ENCODE measurements around the gene NOTCH2NLA.
"Not testable (repeated sequence)": the region's sequence is repeated elsewhere in the genome, so short reads cannot be mapped to it uniquely, and the experiment has no call there.

DNA sequence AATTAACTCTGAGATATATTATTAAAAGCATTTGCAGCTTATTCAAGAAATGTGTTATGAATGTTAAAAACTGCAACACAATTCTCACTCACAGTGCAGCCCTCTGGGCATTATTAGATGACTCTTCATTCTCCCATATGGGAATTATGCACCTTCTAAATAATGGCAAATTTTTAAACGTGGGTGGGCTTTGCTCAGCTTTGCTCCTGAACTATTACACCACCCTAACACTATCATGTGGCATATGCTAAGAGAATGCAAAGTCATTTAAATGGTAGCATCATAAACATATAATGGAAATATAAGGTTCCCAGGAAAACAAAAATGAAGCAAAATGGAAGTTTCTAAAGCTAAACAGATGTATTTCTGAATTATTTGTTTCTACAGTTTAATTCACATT is 61.5 kb downstream of the NOTCH2NLA start:
- not testable (repeated sequence) for TF ChIP-seq CTCF (CRISPR knock-in tag; IDR thresholded peaks at IDR 0.05); ELF4 (CRISPR knock-in tag; IDR thresholded peaks at IDR 0.05; ENCODE audit: borderline replicate concordance); MAFK (conservative IDR thresholded peaks at IDR 0.05 in 1 of 2, IDR thresholded peaks at IDR 0.05 in 1 of 2; ENCODE audit: low read length in 2 of 2); EHMT2 (IDR thresholded peaks at IDR 0.05; ENCODE audit: borderline replicate concordance, low read depth, low read length)
- TF ChIP-seq, protein P1, sequence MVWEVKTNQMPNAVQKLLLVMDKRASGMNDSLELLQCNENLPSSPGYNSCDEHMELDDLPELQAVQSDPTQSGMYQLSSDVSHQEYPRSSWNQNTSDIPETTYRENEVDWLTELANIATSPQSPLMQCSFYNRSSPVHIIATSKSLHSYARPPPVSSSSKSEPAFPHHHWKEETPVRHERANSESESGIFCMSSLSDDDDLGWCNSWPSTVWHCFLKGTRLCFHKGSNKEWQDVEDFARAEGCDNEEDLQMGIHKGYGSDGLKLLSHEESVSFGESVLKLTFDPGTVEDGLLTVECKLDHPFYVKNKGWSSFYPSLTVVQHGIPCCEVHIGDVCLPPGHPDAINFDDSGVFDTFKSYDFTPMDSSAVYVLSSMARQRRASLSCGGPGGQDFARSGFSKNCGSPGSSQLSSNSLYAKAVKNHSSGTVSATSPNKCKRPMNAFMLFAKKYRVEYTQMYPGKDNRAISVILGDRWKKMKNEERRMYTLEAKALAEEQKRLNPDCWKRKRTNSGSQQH (CRISPR knock-in tag; IDR thresholded peaks at IDR 0.05; ENCODE audit: low read depth), result not testable (repeated sequence)
- TF ChIP-seq, protein P2, sequence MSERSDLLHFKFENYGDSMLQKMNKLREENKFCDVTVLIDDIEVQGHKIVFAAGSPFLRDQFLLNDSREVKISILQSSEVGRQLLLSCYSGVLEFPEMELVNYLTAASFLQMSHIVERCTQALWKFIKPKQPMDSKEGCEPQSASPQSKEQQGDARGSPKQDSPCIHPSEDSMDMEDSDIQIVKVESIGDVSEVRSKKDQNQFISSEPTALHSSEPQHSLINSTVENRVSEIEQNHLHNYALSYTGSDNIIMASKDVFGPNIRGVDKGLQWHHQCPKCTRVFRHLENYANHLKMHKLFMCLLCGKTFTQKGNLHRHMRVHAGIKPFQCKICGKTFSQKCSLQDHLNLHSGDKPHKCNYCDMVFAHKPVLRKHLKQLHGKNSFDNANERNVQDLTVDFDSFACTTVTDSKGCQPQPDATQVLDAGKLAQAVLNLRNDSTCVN (CRISPR knock-in tag; IDR thresholded peaks at IDR 0.05; ENCODE audit: borderline replicate concordance), result not testable (repeated sequence)
